Heart right ventricle (tissue), 16 donors: ENCODE data around the gene IL11. TPM values are rescaled to one million over a fixed set of nuclear protein-coding genes. Genes with fewer than 3 reads are reported as not detected.

Experiments used
- ATAC-seq, 8 donors: fragments of 200-7000 bp; cut with Tn5 transposase; one replicate each; pipeline ENCODE4 v1.9.1; 2020; ENCODE audit warnings: mild to moderate bottlenecking in 8 of 8, moderate library complexity in 8 of 8, moderate number of reproducible peaks in 1 of 8
- DNase-seq, 2 donors: peaks; one replicate each; pipeline ENCODE4 v3.0.0-alpha.2; 2020
- H3K27ac ChIP-seq, 10 donors: fragments of 200-600 bp; sonication (generic) in 2 of 10; one replicate each; pipeline versions ENCODE4 v1.5.0 to v1.8.0; 2020 to 2022; ENCODE audit warnings: mild to moderate bottlenecking in 3 of 10
- H3K27me3 ChIP-seq, 7 donors: fragments of 200-600 bp; one replicate each; pipeline ENCODE4 v1.8.0; 2021 to 2022; ENCODE audit warnings: mild to moderate bottlenecking in 2 of 7
- H3K36me3 ChIP-seq, 9 donors: fragments of 200-600 bp; sonication (generic) in 1 of 9; one replicate each; pipeline versions ENCODE4 v1.5.0 to v1.8.0; 2020 to 2022; ENCODE audit warnings: mild to moderate bottlenecking in 2 of 9
- H3K4me1 ChIP-seq, 9 donors: fragments of 200-600 bp; sonication (generic) in 1 of 9; one replicate each; pipeline versions ENCODE4 v1.5.0 to v1.8.0; 2020 to 2022; ENCODE audit warnings: mild to moderate bottlenecking in 4 of 9
- H3K4me3 ChIP-seq, 10 donors: fragments of 200-600 bp; sonication (generic) in 2 of 10; one replicate each; pipeline versions ENCODE4 v1.5.0 to v1.8.0; 2020 to 2022; ENCODE audit warnings: mild to moderate bottlenecking in 7 of 10, moderate library complexity in 2 of 10
- H3K9me3 ChIP-seq, 11 donors: fragments of 200-600 bp in 10 of 11; sonication (generic) in 2 of 11; one replicate each; pipeline versions ENCODE4 v1.5.0 to v1.8.0; 2013 to 2022; ENCODE audit warnings: mild to moderate bottlenecking in 2 of 11, control low read depth in 1 of 11, moderate library complexity in 1 of 11
- CTCF ChIP-seq, 9 donors: fragments of 200-600 bp; sonication (generic) in 2 of 9; IDR thresholded peaks; one replicate each; pipeline versions ENCODE4 v1.5.0 to v1.8.0; 2021 to 2022; ENCODE audit warnings: antibody characterized with exemption in 9 of 9, mild to moderate bottlenecking in 5 of 9, moderate library complexity in 1 of 9
- WGBS, 2 donors: extraction: QIAGEN DNeasy Blood & Tissue Kit; methylation state at CpG; one replicate each; pipeline ENCODE4 v1.1.7; 2013; ENCODE audit warnings: inconsistent platforms in 1 of 2; 5-methylcytosine and 5-hydroxymethylcytosine counted together
- intact Hi-C, 10 donors: fragments of 100-400 bp; cut with DNase I; formaldehyde crosslinking; loops; one replicate each; pipeline versions ENCODE4 v1.11.1 to v1.14.2; 2022
- polyA plus RNA-seq, 2 donors: library from polyadenylated mRNA; stranded (reverse); fragments of 200-250 nt; gene quantifications; one replicate each; pipeline ENCODE4 v1.2.3, GENCODE V29; 2013
- total RNA-seq, 10 donors: library from RNA; stranded (reverse); fragmentation: NEBNext Ultra II Directional in 3 of 10; extraction: Animal tissue kit (Norgen Biotek cat#: 25700) in 3 of 10; gene quantifications; one replicate each; pipeline versions ENCODE4 v1.2.1 to v1.2.4, GENCODE V29; 2021 to 2023
- donor health status: Arrhythmogenic right ventricular cardiomyopathy.
- donor health status: ischemic (EF 13 %, LVEDD 7.1; RV severe dilation, severe dysfunction).
- donor health status: healthy with polysubstance abuse.
- donor health status: DM: no; HTN: yes; CAD: no.
- donor health status: DM: no; HTN: no; CAD: no.
- donor health status: ischemic (EF 25% LVEDD 6.9; RV normal size, moderate dysfunction).
- donor health status: ischemic (EF 25% LVEDD 5.7; RV mildly dilated, moderate dysfunction).
- donor health status: healthy.
- donor health status: DM: yes; HTN: yes; CAD: no.
- donor health status: Ischemic cardiomyopathy.
- donor health status: ischemic (EF 35%, LVEDD 5.7; RV mildly dilated, moderate dysfunction).
- donor health status: nonischemic (EF 11% LVEDD 7.7; RV severe dilation, severe dysfunction).
- donor health status: DM: yes; HTN: yes; CAD: no.
- donor health status: PGD.
- donor health status: ischemic (EF 29% LVEDD 5.4; RV normal size, mild dysfunction).
- donor health status: nonischemic (EF 23%, LVEDD 6.1; RV moderate dilation, normal function).

The IL11 gene
- total and polyA plus RNA-seq, 12 donors: 0.30 to 0.37 TPM; not detected in 10

- ATAC-seq (no peak), DNase-seq (no peak)
- Histone ChIP-seq H3K4me1 (peaks cover 0 to 7% (median 0%) of the 10 kb centered on the region in 9 donors), H3K9me3 (no peaks in the 10 kb centered on the region), H3K36me3 (peaks cover 0 to 59% (median 21%) of the 10 kb centered on the region in 9 donors), H3K27me3 (no peaks in the 10 kb centered on the region), H3K4me3 (no peak overlapping the region), H3K27ac (no peak overlapping the region)
- intact Hi-C loops: no loop called here
- 90% methylated on average over 14 of the region's 14 CpGs for WGBS, 2 donors
- TF ChIP-seq CTCF (IDR thresholded peaks at IDR 0.05): no peak
Observed at GRCh38 chr19:55400281-55401087, 30.2 kb upstream of the IL11 start.

- WGBS, 2 donors: 87 to 90% methylated on average over 12 of the region's 12 CpGs
- no peaks in the 10 kb centered on the region for H3K27me3 ChIP-seq
- DNase-seq (no peak), ATAC-seq (no peak)
- H3K27ac ChIP-seq: peak overlapping the region in 1 of 10 donors; percentile 21
- TF ChIP-seq CTCF (IDR thresholded peaks at IDR 0.05): no peak
- intact Hi-C loops: no loop called here
- peak overlapping the region in 1 of 10 donors; percentile 0 for H3K4me3 ChIP-seq
- H3K4me1 ChIP-seq: peaks cover 0 to 4% (median 0%) of the 10 kb centered on the region in 9 donors
- H3K36me3 ChIP-seq: peaks cover 0 to 40% (median 11%) of the 10 kb centered on the region in 9 donors
- H3K9me3 ChIP-seq: no peaks in the 10 kb centered on the region
Observed at GRCh38 chr19:55398200-55398925, 28.1 kb upstream of the IL11 start.

GRCh38 chr19:55392820-55393761 lies 22.8 kb upstream of the IL11 start:
- H3K27ac ChIP-seq: no peak overlapping the region
- ATAC-seq: no peak

More at GRCh38 chr19:55392820-55393761, 22.8 kb upstream of the IL11 start:
- Histone ChIP-seq H3K27me3 (no peaks in the 10 kb centered on the region), H3K9me3 (no peaks in the 10 kb centered on the region), H3K36me3 (peaks cover 0 to 47% (median 27%) of the 10 kb centered on the region in 9 donors), H3K4me3 (no peak overlapping the region), H3K4me1 (peaks cover 5 to 24% (median 10%) of the 10 kb centered on the region in 9 donors)
- DNase-seq: no peak
- TF ChIP-seq CTCF (IDR thresholded peaks at IDR 0.05): no peak
- 73 to 74% methylated on average over 18 of the region's 18 CpGs for WGBS, 2 donors
- intact Hi-C loops: no loop called here
